GM21576 (cell line): ENCODE data around the gene CANX.
A peak's percentile ranks its signal among the peaks of the same experiment; 100 is the strongest.
"Not testable (repeated sequence)": the region's sequence is repeated elsewhere in the genome, so short reads cannot be mapped to it uniquely, and the experiment has no call there.

ENCODE experiments used
- ATAC-seq: cut with Tn5 transposase; IDR thresholded peaks from one replicate; pipeline ENCODE4 v1.9.1; 2021; ENCODE audit warnings: mild to moderate bottlenecking, moderate library complexity; ENCODE audit not compliant: unreplicated experiment

Gene CANX

DNA sequence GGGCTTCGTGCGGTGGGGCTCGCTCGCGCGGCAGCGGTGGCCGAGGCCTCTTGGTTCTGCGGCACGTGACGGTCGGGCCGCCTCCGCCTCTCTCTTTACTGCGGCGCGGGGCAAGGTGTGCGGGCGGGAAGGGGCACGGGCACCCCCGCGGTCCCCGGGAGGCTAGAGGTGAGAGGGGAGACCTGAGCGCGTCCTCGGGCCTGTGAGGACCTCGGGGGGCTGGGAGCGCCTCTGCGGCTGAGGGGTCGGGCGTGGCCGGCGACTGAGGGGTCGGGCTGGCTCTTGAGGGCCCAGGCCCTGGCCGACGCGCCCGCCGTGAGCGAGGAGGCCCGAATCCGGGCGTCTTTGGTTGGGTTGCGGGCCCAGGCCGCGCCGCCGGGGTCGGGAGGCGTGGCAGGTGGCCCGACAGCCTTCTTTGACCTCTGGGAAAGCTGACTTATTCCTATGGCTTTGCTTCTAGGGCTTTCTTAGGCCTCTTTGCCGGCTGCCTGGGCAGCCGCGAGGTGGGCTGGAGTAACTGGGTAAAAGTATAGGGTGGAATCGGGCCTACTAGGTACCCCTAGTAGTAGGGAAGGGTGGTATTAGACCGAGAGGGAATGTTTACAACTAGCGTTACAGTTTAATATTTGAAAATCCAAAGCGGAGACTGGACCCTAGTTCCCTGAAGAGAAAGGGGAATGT is at the start of gene CANX:
CANX (plus strand) TSS at position 33 of the 681 bp plus-strand sequence. CDS start 6,715 bp downstream, outside the sequence.
- no peak for ATAC-seq

GRCh38 chr5:179649166-179649703 is 49.5 kb upstream of the CANX start:
- not testable (repeated sequence) for ATAC-seq

DNA sequence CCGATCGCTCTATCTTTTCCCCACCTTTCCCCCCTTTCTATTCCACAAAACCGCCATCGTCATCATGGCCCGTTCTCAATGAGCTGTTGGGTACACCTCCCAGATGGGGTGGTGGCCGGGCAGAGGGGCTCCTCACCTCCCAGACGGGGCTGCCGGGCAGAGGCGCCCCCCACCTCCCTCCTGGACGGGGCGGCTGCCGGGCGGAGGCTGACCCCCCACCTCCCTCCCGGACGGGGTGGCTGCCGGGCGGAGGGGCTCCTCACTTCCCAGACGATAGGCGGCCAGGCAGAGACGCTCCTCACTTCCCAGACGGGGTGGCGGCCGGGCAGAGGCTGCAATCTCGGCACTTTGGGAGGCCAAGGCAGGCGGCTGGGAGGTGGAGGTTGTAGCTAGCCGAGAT is 48.5 kb upstream of the CANX start:
- ATAC-seq: not testable (repeated sequence)

- ATAC-seq: not testable (repeated sequence)
These were observed 45.6 kb upstream of the CANX start for GRCh38 chr5:179653135-179653534.

- ATAC-seq: peak; percentile 81
These were observed 41.2 kb upstream of the CANX start for GRCh38 chr5:179657302-179658178.

DNA sequence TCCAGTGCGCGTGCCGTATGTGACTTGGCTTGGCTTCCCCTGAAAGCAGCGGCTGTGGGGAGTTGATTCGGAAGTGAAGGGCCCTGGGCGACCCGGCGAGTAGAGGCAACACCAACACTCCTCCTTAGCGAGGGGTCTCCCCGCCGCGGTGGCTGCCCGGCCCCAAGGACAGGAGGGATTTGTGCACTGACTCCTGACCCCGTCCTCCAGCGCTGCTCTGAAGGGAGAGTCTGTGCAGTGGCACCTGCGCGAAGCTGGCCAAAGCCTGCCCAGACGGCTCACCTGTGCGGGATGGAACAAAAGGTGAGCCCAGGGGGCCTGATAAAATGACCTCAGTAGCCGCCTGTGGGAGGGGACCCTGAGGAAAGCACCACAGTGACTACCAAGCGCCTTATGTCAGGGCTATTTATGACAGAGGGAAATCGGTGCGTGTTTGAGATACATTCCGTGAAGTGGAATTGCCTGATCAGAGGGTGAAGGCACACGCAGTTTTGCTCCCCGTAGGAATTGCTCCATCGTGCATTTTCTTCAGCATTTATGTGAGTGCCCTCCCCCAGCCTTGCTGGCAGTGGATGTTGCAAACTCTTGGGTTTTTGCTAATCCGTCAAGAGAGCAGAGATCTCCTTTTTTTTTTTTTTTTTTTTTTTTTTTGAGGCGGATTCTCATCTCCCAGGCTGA is 40.4 kb upstream of the CANX start:
- peak; percentile 62 for ATAC-seq

- ATAC-seq: not testable (repeated sequence)
These were observed 37.1 kb upstream of the CANX start for GRCh38 chr5:179661647-179662046.

DNA sequence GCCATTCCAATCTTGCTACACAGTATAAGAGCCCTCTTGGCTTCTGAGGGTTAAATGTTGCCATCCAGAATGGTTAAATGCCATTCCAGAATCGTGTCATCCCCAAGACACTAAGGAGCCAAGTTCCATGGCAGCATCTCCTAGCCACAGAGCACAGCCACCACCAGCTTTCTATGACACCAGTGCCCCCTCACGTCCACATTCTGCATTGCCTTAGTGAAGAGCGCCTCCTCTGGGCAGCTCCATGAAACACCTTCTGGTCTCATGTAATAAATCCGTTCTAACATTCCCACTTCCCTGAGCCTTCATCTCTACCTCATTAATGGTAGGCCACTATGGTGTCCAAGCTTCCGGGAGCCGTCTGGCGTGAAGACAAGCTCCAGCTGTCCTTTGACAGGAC is 30.4 kb upstream of the CANX start:
- ATAC-seq: no peak

DNA sequence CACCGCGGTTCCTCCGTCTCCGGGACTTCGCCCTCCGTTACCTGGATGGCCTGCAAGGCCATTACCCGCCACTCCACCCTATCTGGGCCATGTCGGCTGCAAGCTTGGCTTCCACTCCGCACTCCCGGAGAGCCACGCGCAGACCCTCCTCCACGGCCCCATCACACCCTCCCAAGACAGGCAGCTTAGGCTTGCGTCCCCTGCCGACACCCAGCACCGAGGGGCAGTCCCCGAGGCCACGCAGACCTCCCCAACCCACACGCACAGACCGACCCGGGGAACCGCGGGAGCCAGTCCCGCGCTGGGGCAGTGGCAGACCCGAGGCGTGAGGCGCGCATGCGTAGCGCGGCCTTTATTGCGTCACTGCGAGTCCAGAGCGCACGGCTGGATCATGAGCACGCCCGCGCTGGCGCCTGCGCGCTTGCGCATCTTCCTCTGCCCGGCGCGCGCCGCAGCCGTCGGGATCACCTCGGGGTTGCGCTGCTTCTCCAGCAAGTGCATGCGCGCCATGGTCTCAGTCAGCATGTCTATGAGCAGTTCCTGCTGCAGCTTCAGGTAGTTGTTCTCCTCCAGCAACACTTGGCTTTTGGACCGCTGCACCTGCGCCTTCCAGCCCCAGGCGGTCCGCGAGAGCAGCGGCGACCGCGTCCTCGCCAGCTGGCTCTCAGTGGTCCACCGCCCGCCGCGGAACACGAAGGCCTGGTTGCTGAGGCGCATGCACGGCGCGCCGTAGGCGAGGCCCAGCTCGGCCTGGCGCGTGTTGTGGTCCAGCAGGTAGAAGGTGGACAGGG is 20.3 kb upstream of the CANX start:
- peak; percentile 86 for ATAC-seq

DNA sequence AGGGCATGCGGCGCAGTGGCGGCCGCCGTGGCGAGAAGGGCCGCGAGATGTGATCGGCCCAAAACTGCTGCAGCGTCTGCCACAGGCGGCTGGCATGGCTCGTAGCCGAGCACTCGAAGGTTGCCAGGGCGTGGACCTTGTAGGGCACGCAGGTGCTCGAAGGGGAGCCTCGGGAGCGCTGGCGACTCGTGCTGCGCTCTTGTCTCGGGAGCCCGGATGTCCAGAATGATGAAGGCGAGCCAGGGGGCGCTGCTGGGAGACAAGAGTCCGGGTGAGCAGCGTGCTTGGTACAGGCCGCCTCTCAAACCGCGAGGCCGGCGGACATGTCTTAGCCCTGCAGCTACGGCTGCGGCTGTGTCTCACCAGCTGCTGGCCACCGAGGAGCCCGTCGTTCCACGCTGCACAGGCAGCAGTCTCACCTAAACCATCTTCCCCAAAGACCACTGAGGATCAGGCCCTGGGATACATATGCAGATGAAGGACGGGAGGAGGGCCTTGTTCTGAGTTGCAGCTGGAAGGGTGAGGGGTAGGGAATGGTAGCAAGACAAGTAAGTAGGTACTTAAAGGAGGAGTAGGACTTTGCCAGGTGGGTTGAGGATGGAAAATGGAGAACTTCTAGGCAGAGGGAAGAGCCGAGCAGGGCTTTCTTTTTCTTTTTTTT is 19.6 kb upstream of the CANX start:
- ATAC-seq: peak; percentile 27

GRCh38 chr5:179680014-179680779 is 18.6 kb upstream of the CANX start:
- ATAC-seq: no peak

- ATAC-seq: no peak
These were observed 17.9 kb upstream of the CANX start, which contains the start of gene CBY3 for GRCh38 chr5:179680780-179681401. Gene CBY3 (minus strand): TSS chr5:179681034. CDS start chr5:179680918, 116 bp downstream.

DNA sequence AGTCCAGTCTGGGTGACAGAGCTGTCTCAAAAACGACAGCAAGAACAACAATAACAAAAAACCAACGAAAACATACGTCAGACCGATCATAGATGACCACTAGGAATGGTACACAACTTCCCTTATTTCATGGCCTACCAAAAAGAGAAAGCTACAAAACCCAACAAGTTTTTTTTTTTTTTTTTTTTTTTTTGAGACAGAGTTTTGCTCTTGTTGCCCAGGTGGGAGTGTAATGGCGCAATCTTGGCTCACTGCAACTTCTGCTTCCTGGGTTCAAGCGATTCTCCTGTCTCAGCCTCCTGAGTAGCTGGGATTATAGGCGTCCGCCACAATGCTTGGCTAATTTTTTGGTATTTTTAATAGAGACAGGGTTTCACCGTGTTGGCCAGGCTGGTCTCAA is 9.6 kb upstream of the CANX start:
- ATAC-seq: not testable (repeated sequence)

DNA sequence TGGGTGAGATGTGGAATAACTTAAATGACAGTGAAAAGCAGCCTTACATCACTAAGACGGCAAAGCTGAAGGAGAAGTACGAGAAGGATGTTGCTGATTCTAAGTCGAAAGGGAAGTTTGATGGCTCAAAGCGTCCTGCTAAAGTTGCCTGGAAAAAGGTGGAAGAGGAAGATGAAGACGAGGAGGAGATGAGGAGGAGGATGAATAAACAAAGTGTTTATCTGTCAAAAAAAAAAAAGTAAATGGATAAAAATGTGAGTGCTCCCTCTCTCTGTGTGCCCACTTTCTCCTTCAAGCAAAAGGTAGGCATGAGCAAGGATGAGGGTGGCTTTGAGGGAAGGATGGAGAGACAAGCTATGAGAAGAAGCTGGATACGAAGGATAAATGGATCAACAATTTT is 4.2 kb upstream of the CANX start:
- ATAC-seq: no peak

DNA sequence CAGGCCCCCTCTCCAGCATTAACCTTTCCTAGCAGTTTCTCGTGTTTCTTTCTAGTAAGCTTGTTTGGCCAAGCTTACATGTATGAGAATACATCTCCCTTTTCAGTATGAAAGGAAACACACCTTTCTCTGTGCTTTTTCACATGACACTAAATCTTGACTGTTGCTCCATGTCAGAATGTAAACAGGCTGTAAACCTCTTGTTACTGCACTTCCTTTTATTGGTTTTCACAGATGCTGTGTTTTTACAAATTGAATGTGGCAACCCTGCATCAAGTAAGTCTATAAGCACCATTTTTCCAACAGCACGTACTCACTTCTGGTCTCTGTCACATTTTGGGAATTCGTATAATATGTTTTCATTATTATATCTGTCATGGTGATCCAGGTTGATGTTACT is 2.2 kb upstream of the CANX start:
- no peak for ATAC-seq

- no peak for ATAC-seq
These were observed 1.7 kb upstream of the CANX start for GRCh38 chr5:179697108-179697507.

- ATAC-seq: not testable (repeated sequence)
These were observed 1.2 kb upstream of the CANX start for GRCh38 chr5:179697543-179697942.
